Measurements from ENCODE around the gene RITA1. TPM values are rescaled to one million over a fixed set of nuclear protein-coding genes. Genes with fewer than 3 reads are reported as not detected.
A peak's percentile ranks its signal among the peaks of the same experiment; 100 is the strongest.

RITA1 gene, protein sequence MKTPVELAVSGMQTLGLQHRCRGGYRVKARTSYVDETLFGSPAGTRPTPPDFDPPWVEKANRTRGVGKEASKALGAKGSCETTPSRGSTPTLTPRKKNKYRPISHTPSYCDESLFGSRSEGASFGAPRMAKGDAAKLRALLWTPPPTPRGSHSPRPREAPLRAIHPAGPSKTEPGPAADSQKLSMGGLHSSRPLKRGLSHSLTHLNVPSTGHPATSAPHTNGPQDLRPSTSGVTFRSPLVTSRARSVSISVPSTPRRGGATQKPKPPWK
- total RNA-seq, result 22.5 and 27.6 TPM in 2 replicates

- peak; percentile 78 for DNase-seq (ENCODE audit: low read depth)
- TF ChIP-seq CTCF (IDR thresholded peaks at IDR 0.05; ENCODE audit: insufficient read depth, low read depth, low read length), result no peak
- peak within 1 kb of the TSS; percentile 92 for H3K4me3 ChIP-seq (ENCODE audit: low read depth, low read length)
Observed at GRCh38 chr12:113185180-113186032, at the start of gene RITA1, which contains the start of gene DDX54. Gene RITA1 (plus strand): TSS chr12:113185721. CDS start chr12:113186747, 1,026 bp downstream. Gene DDX54 (minus strand): TSS chr12:113185478. CDS start chr12:113185451, 27 bp downstream.

GRCh38 chr12:113136128-113136989 lies 49.2 kb upstream of the RITA1 start:
- TF ChIP-seq CTCF (IDR thresholded peaks at IDR 0.05; ENCODE audit: insufficient read depth, low read depth, low read length), result no peak
- DNase-seq (ENCODE audit: low read depth), result no peak
- no peak overlapping the region for H3K4me3 ChIP-seq (ENCODE audit: low read depth, low read length)

DNA sequence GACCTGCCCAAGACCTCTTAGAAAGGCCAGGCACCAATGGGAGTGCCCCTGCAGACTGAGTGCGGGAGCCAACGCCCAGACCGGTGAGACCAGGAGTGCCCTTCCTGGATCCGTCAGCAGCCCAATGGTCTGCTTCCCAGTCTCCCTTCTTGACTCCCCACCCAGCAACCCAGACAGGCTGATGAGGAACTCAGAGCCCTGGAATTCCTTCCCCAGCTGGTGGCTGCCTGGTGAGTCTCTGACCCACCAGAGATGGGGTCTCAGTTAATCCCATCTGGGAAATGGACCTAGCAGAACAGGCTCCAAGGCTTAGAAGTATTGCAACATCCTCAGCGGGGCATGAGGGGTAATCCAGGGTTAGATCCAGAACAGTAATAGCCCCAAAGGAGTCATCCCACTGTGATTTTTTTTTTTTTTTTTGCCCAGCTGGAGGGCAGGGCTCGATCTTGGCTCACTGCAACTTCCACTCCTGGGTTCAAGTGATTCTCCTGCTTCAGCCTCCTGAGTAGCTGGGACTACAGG lies 48.5 kb upstream of the RITA1 start:
- no peak for TF ChIP-seq CTCF (IDR thresholded peaks at IDR 0.05; ENCODE audit: insufficient read depth, low read depth, low read length)
- H3K4me3 ChIP-seq (ENCODE audit: low read depth, low read length), result no peak overlapping the region
- no peak for DNase-seq (ENCODE audit: low read depth)

DNA sequence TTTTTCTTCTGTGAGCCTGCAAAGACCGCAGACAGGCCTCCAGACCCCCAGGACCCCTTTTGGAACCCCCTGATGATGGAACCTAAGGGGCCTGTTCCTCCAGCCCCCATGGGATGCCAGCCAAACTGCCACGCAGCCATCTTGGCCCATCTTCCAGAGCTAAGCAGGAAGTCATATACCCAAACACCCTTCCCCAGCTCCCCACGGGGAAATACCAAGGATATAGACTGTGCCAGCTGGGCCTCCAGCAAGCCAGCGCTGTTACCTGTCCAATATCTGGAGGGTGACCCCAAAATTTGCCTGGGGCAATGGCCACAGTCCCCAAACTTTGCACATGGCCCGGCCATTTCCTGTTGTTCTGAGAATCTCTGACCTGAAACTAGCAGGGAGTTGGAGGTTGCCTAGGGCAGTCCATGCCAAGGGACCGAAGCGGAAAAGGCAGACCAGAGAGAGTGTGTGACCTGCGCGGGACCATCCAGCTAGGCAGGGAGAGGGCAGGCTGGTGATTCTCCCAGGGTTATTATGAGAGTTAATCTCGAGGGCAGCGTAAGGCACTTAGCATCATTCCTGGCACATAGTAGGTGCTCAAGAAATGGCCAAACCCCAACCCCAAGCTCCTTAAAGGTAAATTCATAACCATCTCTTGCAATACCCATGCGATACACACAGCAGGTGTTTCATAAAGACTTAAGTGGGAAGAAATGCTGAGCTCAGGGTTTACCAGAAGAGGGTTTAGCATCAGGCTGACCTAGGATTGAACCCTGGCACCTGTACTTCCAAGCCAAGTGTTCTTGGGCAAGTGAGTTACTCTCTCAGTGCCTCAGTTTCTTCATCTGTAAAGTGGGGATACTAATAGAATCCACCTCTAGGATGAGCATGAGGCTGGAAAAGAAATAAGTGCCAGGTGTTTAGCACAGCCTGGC lies 47.4 kb upstream of the RITA1 start:
- DNase-seq (ENCODE audit: low read depth), result no peak
- TF ChIP-seq CTCF (IDR thresholded peaks at IDR 0.05; ENCODE audit: insufficient read depth, low read depth, low read length), result no peak
- no peak overlapping the region for H3K4me3 ChIP-seq (ENCODE audit: low read depth, low read length)

DNA sequence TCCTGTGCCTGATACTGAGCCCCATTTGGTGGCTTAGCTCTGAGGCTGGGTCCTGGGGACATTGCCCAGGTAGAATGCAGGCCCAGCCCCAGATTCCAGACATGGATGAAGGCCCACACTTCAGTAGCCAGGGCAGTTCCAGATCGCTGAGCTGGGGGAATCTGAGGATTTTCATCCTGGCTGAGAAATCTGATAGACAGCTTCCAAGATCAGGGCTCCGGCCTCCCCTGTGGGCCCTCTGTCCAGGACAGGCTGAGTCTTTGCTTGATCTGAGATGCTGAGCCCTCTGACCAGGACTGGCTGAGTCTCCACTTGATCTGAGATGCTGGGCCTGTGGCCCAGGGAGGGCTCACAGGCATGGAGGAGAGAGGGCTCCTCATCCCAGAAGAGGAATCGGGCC lies 46.7 kb upstream of the RITA1 start:
- no peak for DNase-seq (ENCODE audit: low read depth)
- H3K4me3 ChIP-seq (ENCODE audit: low read depth, low read length), result no peak overlapping the region
- no peak for TF ChIP-seq CTCF (IDR thresholded peaks at IDR 0.05; ENCODE audit: insufficient read depth, low read depth, low read length)
